H1 (cell line): ENCODE measurements around the gene HAND1. TPM values are rescaled to one million over a fixed set of nuclear protein-coding genes. Genes with fewer than 3 reads are reported as not detected.

Source experiments
- ASH2L ChIP-seq: fragments of 200-600, 300-600 bp; sonication (generic); IDR thresholded peaks from one replicate; pipeline ENCODE4 v1.7.1; 2017; ENCODE audit warnings: low read length
- BACH1 ChIP-seq: IDR thresholded peaks from 2 replicates; pipeline ENCODE4 v1.6.1; 2012; ENCODE audit warnings: low read length, improper control_type of control experiment
- CBX5 ChIP-seq: fragments of 300-800, 300-1000 bp; sonication (generic); IDR thresholded peaks from 2 replicates; pipeline ENCODE4 v1.7.1; 2016; ENCODE audit warnings: antibody characterized with exemption, low read length, low read depth
- CREB1 ChIP-seq: IDR thresholded peaks from 2 replicates; pipeline ENCODE4 v1.6.1; 2012; ENCODE audit warnings: inconsistent platforms
- EGR1 ChIP-seq: IDR thresholded peaks from 2 replicates; pipeline ENCODE4 v1.6.1; 2011; ENCODE audit warnings: low read depth, low read length, borderline replicate concordance
- EZH2 ChIP-seq: fragments of 200-600 bp; sonication (generic); IDR thresholded peaks from 2 replicates; pipeline ENCODE4 v1.7.1; 2012; ENCODE audit warnings: low read depth, mild to moderate bottlenecking, moderate library complexity, low read length, inconsistent platforms; ENCODE audit not compliant: severe bottlenecking
- HDAC2 ChIP-seq, 2 experiments: fragments of 300-600 bp in 1 of 2; sonication (generic) in 1 of 2; IDR thresholded peaks; 2 replicates each; pipeline ENCODE4 v1.6.1; 2011 to 2012; ENCODE audit warnings: low read depth in 2 of 2, low read length in 2 of 2, mild to moderate bottlenecking in 2 of 2, moderate library complexity in 2 of 2, borderline replicate concordance in 1 of 2, inconsistent platforms in 1 of 2
- NRF1 ChIP-seq: IDR thresholded peaks from 2 replicates; pipeline ENCODE4 v1.6.1; 2011; ENCODE audit warnings: mild to moderate bottlenecking, low read depth, low read length, improper control_type of control experiment
- PHF8 ChIP-seq: fragments of 200-600 bp; sonication (generic); conservative IDR thresholded peaks from 2 replicates; pipeline ENCODE4 v1.7.1; 2012; ENCODE audit warnings: low read depth, mild to moderate bottlenecking, inconsistent platforms, low read length, moderate library complexity
- POLR2AphosphoS5 ChIP-seq: IDR thresholded peaks from 2 replicates; pipeline ENCODE4 v1.6.1; 2011; ENCODE audit warnings: low read depth, low read length
- SAP30 ChIP-seq: fragments of 300-600 bp; sonication (generic); IDR thresholded peaks from 2 replicates; pipeline ENCODE4 v1.7.1; 2012; ENCODE audit warnings: low read length, moderate library complexity, mild to moderate bottlenecking, inconsistent platforms; ENCODE audit not compliant: insufficient read depth, insufficient replicate concordance
- SIN3A ChIP-seq, 2 experiments: IDR thresholded peaks in 1 of 2; conservative IDR thresholded peaks in 1 of 2; 2 replicates each; pipeline ENCODE4 v1.6.1; 2011 to 2012; ENCODE audit warnings: low read length in 2 of 2, improper control_type of control experiment in 1 of 2, low read depth in 1 of 2, mild to moderate bottlenecking in 1 of 2
- SP1 ChIP-seq: IDR thresholded peaks from 2 replicates; pipeline ENCODE4 v1.6.1; 2011; ENCODE audit warnings: low read depth, low read length
- SP4 ChIP-seq: IDR thresholded peaks from 2 replicates; pipeline ENCODE4 v1.6.1; 2012; ENCODE audit warnings: low read length, inconsistent platforms
- SUZ12 ChIP-seq: fragments of 200-600 bp; sonication (generic); IDR thresholded peaks from 2 replicates; pipeline ENCODE4 v1.6.1; 2012; ENCODE audit warnings: mild to moderate bottlenecking, inconsistent platforms, low read length, moderate library complexity, mixed read lengths
- TAF1 ChIP-seq: IDR thresholded peaks from 2 replicates; pipeline ENCODE4 v1.6.1; 2011; ENCODE audit warnings: mild to moderate bottlenecking, low read depth, low read length
- TBP ChIP-seq: IDR thresholded peaks from 2 replicates; pipeline ENCODE4 v1.6.1; 2011; ENCODE audit warnings: low read depth, low read length, improper control_type of control experiment
- TCF12 ChIP-seq: IDR thresholded peaks from 2 replicates; pipeline ENCODE4 v1.6.1; 2011; ENCODE audit warnings: low read depth, mild to moderate bottlenecking, low read length
- TEAD4 ChIP-seq: IDR thresholded peaks from 2 replicates; pipeline ENCODE4 v1.6.1; 2012; ENCODE audit warnings: low read depth, low read length, inconsistent platforms, mixed read lengths
- polyA plus RNA-seq, 7 experiments: library from polyadenylated mRNA; depleted of rRNA in 3 of 7; stranded (reverse) in 5 of 7; unstranded in 2 of 7; fragments of >200 nt in 5 of 7; fragments of 200-250 nt in 2 of 7; gene quantifications; 1 replicate in 5 of 7; 2 replicates in 1 of 7; 4 replicates in 1 of 7; pipeline versions ENCODE4 v1.2.1 to v1.2.3, GENCODE V29; 2011 to 2013; ENCODE audit warnings: missing spikeins in 2 of 7, mixed read lengths in 2 of 7
- total RNA-seq: library from RNA; stranded (reverse); fragmentation: NEBNext Ultra II Directional; extraction: Animal tissue kit (Norgen Biotek cat#: 25700); gene quantifications from 2 replicates; pipeline ENCODE4 v1.2.1, GENCODE V29; 2021
- TF ChIP-seq, protein P1 (sequence below): IDR thresholded peaks from 2 replicates; pipeline ENCODE4 v1.6.1; 2012; ENCODE audit warnings: inconsistent platforms
- TF ChIP-seq, protein P2 (sequence below): IDR thresholded peaks from 2 replicates; pipeline ENCODE4 v1.6.1; 2012; ENCODE audit warnings: inconsistent platforms
- TF ChIP-seq, protein P3 (sequence below): IDR thresholded peaks from 2 replicates; pipeline ENCODE4 v1.6.1; 2012; ENCODE audit warnings: low read length, inconsistent platforms

HAND1 gene
- total and polyA plus RNA-seq, 2 of the 8 experiments (the other 6 are each of a cell fraction or from before 2014, with no cell fraction given), result 0.06 TPM; not detected in 1

DNA sequence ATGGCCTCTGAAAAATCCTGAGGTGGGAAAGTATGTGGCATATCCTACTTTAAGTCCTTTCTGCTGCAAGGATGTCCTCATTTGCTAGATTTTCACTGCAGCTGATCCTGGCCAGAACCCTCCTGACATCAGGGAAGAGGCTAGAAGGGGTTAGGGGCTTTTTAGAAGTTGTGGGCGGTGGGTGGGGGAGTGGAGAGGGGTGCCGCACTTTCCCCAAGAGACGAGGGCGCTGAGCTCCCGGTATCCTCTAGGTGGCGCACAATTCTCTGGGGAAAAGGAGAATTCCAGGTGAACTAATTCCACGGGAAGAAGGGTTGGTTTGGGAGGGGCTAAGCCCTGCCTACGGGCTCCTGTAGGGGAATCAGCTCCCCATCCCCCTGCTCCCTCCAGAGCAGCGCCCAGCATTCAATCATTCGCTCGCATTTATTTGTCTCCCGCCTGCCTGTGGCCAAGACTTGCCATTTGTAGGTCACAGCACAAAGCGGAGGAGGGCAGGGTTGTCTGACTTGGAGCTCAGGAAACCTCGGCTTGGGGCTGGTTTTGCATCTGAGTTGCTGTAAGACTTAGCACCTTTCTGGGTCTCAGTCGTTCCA lies 42.9 kb upstream of the HAND1 start (continued):
- TF ChIP-seq, protein P1, sequence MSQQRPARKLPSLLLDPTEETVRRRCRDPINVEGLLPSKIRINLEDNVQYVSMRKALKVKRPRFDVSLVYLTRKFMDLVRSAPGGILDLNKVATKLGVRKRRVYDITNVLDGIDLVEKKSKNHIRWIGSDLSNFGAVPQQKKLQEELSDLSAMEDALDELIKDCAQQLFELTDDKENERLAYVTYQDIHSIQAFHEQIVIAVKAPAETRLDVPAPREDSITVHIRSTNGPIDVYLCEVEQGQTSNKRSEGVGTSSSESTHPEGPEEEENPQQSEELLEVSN, result no peak; the same call in 1 of the 2 replicates
- TF ChIP-seq CREB1 (peak; percentile 42; the same call in 1 of the 2 replicates), TAF1 (peak; percentile 50; the same call in 1 of the 2 replicates), PHF8 (0 out of 2 replicates have a peak, but pooled peaks have one; percentile 27), SIN3A (conservative IDR thresholded peaks at IDR 0.05 in 1 of 2, IDR thresholded peaks at IDR 0.05 in 1 of 2; ENCODE audit: low read depth in 1 of 2, low read length in 2 of 2) (0 out of 4 replicates have a peak, but pooled peaks of 1 of the 2 experiments have one; percentile 52), TEAD4 (peak; percentile 94), TBP (peak; percentile 62; the same call in 1 of the 2 replicates), SP4 (no peak), ASH2L (peak; percentile 81), EZH2 (peak; percentile 35), SAP30 (no peak), EGR1 (peak; percentile 40; the same call in 1 of the 2 replicates), POLR2AphosphoS5 (peak; percentile 26; the same call in 1 of the 2 replicates), CBX5 (no peak), TCF12 (peak; percentile 67; the same call in 1 of the 2 replicates), BACH1 (peak; percentile 79), SP1 (peak; percentile 79), HDAC2 (IDR thresholded peaks at IDR 0.05; ENCODE audit: borderline replicate concordance in 1 of 2, low read depth in 2 of 2, low read length in 2 of 2) (peak in 1 of 2 experiments; percentile 82; a peak in 1 of 4 replicates), SUZ12 (peak; percentile 15; the same call in 1 of the 2 replicates), NRF1 (no peak)
- TF ChIP-seq, protein P2, sequence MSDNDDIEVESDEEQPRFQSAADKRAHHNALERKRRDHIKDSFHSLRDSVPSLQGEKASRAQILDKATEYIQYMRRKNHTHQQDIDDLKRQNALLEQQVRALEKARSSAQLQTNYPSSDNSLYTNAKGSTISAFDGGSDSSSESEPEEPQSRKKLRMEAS, result 0 out of 2 replicates have a peak, but pooled peaks have one; percentile 16
- TF ChIP-seq, protein P3, sequence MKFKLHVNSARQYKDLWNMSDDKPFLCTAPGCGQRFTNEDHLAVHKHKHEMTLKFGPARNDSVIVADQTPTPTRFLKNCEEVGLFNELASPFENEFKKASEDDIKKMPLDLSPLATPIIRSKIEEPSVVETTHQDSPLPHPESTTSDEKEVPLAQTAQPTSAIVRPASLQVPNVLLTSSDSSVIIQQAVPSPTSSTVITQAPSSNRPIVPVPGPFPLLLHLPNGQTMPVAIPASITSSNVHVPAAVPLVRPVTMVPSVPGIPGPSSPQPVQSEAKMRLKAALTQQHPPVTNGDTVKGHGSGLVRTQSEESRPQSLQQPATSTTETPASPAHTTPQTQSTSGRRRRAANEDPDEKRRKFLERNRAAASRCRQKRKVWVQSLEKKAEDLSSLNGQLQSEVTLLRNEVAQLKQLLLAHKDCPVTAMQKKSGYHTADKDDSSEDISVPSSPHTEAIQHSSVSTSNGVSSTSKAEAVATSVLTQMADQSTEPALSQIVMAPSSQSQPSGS, result 0 out of 2 replicates have a peak, but pooled peaks have one; percentile 31
